GM19238 (cell line): ENCODE results near the gene NUDT22.

ENCODE experiments used
- DNase-seq: peaks from one replicate; pipeline ENCODE4 v3.0.0; 2011; ENCODE audit warnings: low spot score; ENCODE audit not compliant: insufficient read length

The NUDT22 gene

DNA sequence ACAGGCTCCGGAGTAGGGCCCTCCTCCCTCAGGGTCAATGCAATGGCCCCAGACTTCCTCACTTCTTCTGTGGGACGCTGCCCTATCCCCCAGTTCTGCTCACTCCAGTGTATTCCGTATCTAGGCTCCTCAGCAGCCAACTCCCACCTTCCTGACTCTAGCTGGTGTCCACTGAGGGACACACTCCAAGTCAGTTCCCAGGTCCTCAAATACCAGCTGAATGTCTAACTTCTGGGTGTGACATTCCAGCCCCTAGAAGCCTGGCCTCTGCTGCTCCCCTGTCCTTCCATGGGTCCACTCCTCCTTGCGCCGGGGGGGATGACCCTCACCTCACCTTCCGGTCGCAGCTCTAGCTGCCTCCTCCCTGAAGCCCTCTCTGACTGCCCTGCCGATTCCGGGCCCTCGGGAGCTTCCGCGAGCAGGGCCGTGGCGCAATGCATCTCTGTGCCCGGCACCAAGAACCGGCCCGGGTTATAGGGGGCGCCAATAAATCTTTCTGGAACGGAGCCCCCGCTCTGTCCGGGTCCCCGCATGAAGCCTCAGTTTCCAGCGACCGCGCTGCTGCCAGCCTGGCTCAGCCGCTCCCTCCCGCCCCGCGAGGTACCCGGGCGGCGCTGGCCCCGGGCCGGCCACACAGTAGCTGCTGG lies 42.9 kb downstream of the NUDT22 start:
- DNase-seq: no peak

DNA sequence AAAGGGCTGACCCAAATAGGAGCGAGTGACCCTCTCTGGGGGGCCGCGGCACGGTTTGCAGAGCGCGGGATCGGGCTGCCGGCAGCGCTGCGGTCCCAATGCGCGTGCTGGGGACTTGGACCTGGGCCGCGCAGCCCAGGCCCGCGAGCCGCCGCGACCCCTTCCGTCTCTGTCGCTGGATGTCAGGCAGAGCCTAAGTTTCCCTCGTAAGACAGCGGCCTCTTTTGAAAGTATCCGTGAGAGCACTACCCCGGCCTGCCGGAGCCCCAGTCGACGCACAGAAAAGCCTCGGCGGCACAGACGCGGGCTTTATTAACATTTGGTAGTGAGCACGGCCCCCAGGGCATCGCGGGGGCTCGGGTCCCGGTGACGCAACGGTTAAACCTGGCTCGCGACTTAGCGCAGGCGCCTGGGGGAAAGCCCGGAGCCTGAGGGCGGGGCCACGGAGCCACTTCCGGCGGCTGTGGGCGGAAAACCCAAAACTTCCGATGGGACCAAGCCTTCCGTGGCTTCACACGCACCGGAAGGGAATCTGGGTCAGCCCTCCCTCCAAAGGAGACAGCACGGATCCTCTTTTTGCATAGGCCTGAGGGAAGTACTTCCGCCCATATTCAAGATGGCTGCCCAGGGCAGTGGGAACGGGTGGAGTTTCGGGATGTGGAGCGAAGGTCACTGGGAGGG lies 43.6 kb downstream of the NUDT22 start:
- peak; percentile 87 for DNase-seq

DNA sequence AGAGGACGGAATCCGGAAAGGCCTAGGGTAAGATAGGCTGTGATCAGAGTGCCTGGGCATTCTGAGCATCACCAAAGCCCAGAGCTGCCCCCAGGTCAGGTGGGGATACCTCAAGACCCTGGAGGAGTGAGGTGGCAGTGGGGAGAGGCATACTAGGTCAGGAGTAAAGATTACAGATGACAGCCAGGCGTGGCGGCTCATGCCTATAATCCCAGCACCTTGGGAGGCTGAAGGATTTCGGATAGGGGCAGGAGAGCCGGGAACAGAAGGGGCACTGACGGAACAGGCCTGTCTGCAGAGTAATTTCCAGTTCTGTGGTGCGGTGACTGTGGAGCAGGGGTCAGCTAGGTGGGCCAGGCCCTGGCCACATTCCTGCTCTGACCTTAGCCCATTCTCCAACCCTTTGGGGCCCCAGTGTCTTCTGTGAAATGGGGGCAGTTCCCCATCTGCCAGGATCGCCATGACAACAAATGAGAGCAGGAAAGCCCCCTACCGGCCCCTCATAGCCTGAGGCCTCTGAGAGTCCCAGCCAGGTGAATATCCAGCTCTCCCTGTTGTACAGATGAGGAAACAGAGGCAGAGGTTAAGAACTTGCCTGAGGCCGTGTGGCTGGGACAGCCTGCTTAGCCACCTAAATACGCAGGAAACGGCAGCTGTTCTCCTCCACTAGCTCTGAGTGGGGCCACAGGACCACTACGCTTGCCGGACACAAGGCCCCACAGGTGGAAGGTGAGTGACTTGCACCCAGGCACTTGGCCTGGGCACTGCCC lies 49.1 kb downstream of the NUDT22 start:
- no peak for DNase-seq

DNA sequence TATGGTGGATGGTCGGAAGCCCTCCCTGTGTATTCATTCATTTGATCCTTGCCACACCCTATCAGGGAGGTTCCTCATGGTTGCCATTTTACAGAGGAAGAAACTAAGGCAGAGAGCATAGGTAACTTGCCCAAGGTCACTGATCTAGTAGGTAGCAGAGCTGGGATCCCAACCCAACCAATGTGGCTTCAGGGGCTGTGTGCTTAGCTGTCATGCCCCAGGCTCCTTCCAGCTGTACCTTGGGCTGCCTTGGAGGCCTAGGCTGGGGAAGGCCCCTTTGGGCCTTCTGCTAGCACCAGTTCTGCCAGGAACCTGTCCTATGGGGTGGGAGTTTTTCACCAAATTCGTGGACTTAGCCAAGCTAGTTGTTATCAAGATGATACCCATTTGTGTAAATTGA lies 49.8 kb downstream of the NUDT22 start:
- no peak for DNase-seq

DNA sequence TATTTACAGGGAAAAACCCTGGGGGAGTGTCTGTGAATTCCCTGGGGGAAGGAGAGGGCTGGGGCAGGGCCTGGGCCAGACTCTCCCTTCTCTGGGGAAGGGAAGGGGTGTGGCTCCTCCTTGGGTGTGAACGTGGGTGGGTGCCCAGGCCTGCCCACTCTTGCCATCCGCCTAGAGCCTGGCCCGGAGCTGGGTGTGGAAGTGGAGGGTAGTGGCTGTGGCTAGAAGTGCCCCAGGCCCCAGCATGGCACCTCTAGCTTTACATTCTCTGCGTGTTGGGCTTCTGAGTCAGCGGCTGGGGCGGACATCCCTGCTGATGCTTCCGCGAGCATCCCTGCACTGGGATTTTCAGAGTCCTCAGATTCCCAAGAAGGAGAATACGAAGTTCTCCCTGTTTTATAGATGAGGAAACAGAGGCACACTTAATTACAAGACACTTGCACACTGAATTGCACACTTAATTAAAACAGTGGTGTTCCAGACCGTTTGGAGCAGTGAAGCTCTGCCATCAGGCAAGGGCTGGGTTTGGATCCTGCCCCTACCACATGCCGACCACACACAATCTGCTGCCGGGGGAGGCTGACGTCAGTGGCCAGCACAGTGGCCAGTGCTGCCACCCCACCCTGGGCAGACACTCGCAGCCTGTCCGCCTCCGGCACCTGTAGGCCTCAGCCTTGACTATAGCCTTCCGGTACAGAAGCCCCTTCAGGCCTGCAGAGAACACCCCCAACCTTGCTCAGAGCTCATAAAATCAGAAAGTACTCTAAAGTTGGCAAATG lies 50.8 kb downstream of the NUDT22 start:
- no peak for DNase-seq

DNA sequence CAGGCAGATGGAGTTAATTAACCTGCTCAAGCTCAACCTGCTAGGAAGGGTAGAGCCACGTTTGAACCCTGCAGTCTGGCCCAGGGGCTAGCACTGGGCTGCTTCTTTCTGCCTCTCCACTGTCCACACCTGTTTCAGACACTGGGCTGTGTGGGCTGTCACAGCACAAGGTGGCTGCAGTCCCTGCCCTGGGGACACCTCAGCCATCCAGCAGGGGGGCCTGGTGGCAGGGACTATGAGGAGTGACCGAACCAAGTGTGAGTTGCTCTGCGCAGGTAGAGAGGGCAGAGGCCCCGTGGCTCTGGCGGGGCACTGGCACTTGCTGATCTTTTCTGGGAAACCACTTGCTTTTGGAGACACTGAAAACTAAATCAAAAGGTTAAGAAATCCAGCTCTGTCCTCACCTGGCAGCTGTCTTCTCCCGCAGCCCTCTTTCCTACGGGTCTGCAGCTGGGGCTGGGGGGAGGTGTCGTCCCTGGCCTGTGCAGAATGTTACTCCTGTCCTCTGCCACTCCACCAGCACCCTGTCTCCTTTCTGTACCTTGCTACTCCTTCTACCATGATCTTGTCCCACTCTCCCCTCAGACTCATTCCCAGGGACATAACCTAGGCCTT lies 52.6 kb downstream of the NUDT22 start:
- DNase-seq: no peak
